Esophagus squamous epithelium (tissue), 4 donors: Measurements from ENCODE around the gene GMPS.
"Not testable (repeated sequence)": the region's sequence is repeated elsewhere in the genome, so short reads cannot be mapped to it uniquely, and the experiment has no call there.

Source experiments
- CTCF ChIP-seq, 6 experiments: fragments of 450-650 bp in 4 of 6; fragments of 200-600 bp in 2 of 6; sonication (generic) in 2 of 6; IDR thresholded peaks; one replicate each; pipeline ENCODE4 v1.5.1; 2016 to 2019; ENCODE audit warnings: antibody characterized with exemption in 6 of 6, mild to moderate bottlenecking in 4 of 6, moderate library complexity in 4 of 6
- POLR2A ChIP-seq, 4 donors: fragments of 450-650 bp; IDR thresholded peaks; one replicate each; pipeline ENCODE4 v1.6.1; 2017; ENCODE audit warnings: antibody characterized with exemption in 4 of 4, mild to moderate bottlenecking in 4 of 4, moderate library complexity in 3 of 4

DNA sequence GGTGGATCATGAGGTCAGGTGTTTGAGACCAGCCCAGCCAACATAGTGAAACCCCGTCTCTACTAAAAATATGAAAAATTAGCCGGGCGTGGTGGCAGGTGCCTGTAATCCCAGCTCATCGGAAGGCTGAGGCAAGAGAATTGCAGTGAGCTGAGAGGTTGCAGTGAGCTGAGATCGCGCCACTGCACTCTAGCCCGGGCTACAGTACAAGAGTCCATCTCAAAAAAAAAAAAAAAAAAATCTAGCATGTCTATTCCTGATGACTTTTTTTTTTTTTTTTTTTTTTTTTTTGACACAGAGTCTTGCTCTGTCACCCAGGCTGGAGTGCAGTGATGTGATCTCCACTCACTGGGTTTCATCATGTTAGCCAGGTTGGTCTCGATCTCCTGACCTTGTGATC lies 15.9 kb downstream of the GMPS start:
- TF ChIP-seq CTCF, POLR2A (IDR thresholded peaks at IDR 0.05): not testable (repeated sequence)
